HepG2 (cell line): ENCODE measurements around the gene UBE2M. TPM values are rescaled to one million over a fixed set of nuclear protein-coding genes. Genes with fewer than 3 reads are reported as not detected.
A peak's percentile ranks its signal among the peaks of the same experiment; 100 is the strongest.

Source experiments
- CREBL2 ChIP-seq: sonication (generic); formaldehyde crosslinking; IDR thresholded peaks from 2 replicates; pipeline ENCODE4 v1.8.1; 2023; ENCODE audit warnings: missing genetic modification reagents, mild to moderate bottlenecking, borderline replicate concordance
- E2F2 ChIP-seq: sonication (generic); formaldehyde crosslinking; IDR thresholded peaks from 2 replicates; pipeline ENCODE4 v1.4.0; 2020; ENCODE audit warnings: missing genetic modification reagents, borderline replicate concordance
- FLYWCH1 ChIP-seq: sonication (generic); formaldehyde crosslinking; IDR thresholded peaks from 2 replicates; pipeline ENCODE4 v1.8.1; 2023; ENCODE audit warnings: mild to moderate bottlenecking, missing genetic modification reagents
- FOSL2 ChIP-seq: sonication (generic); formaldehyde crosslinking; IDR thresholded peaks from 2 replicates; pipeline ENCODE4 v1.4.0; 2020; ENCODE audit warnings: missing genetic modification reagents
- GABPB1 ChIP-seq: IDR thresholded peaks from 2 replicates; pipeline ENCODE4 v1.6.1; 2016; ENCODE audit warnings: mild to moderate bottlenecking, missing genetic modification reagents, moderate library complexity, missing compliant biosample characterization
- GFI1 ChIP-seq: sonication (generic); formaldehyde crosslinking; IDR thresholded peaks from 2 replicates; pipeline ENCODE4 v1.5.0; 2020; ENCODE audit warnings: missing genetic modification reagents, mild to moderate bottlenecking, borderline replicate concordance
- HOXA7 ChIP-seq: sonication (generic); formaldehyde crosslinking; IDR thresholded peaks from 2 replicates; pipeline ENCODE4 v1.8.1; 2022; ENCODE audit warnings: mild to moderate bottlenecking, missing genetic modification reagents, moderate library complexity
- NCOA5 ChIP-seq: sonication (generic); formaldehyde crosslinking; IDR thresholded peaks from 2 replicates; pipeline ENCODE4 v1.4.0; 2020; ENCODE audit warnings: missing genetic modification reagents
- NFYB ChIP-seq: sonication (generic); formaldehyde crosslinking; IDR thresholded peaks from 2 replicates; pipeline ENCODE4 v1.4.0; 2020; ENCODE audit warnings: missing genetic modification reagents
- RFXAP ChIP-seq: sonication (generic); formaldehyde crosslinking; IDR thresholded peaks from 2 replicates; pipeline ENCODE4 v1.4.0; 2020; ENCODE audit warnings: missing genetic modification reagents, borderline replicate concordance
- SRF ChIP-seq: IDR thresholded peaks from 2 replicates; pipeline ENCODE4 v1.6.1; 2011; ENCODE audit warnings: mild to moderate bottlenecking, low read depth, low read length, moderate library complexity
- SRSF9 ChIP-seq: fragments of 200-400 bp; formaldehyde crosslinking; IDR thresholded peaks from 2 replicates; pipeline ENCODE4 v1.6.1; 2018; ENCODE audit warnings: borderline replicate concordance, mild to moderate bottlenecking, low read depth, low read length; ENCODE audit not compliant: insufficient read depth, poor library complexity, severe bottlenecking
- TBX2 ChIP-seq: sonication (generic); formaldehyde crosslinking; IDR thresholded peaks from 2 replicates; pipeline ENCODE4 v1.5.0; 2020; ENCODE audit warnings: missing genetic modification reagents, mild to moderate bottlenecking, borderline replicate concordance
- XRCC5 ChIP-seq: fragments of 200-400 bp; formaldehyde crosslinking; optimal IDR thresholded peaks from 2 replicates; pipeline ENCODE3; 2017; ENCODE audit warnings: mild to moderate bottlenecking, low read length
- ZBTB2 ChIP-seq: sonication (generic); formaldehyde crosslinking; IDR thresholded peaks from 2 replicates; pipeline ENCODE4 v1.8.0; 2022; ENCODE audit warnings: low read depth, missing genetic modification reagents
- ZNF232 ChIP-seq: sonication (generic); formaldehyde crosslinking; IDR thresholded peaks from 2 replicates; pipeline ENCODE4 v1.4.0; 2020; ENCODE audit warnings: missing genetic modification reagents, borderline replicate concordance
- ZNF33A ChIP-seq: sonication (generic); formaldehyde crosslinking; IDR thresholded peaks from 2 replicates; pipeline ENCODE4 v1.5.1; 2020; ENCODE audit warnings: missing genetic modification reagents, mild to moderate bottlenecking, moderate library complexity, borderline replicate concordance
- ZNF615 ChIP-seq: sonication (generic); formaldehyde crosslinking; IDR thresholded peaks from 2 replicates; pipeline ENCODE4 v1.5.0; 2020; ENCODE audit warnings: mild to moderate bottlenecking, missing genetic modification reagents, borderline replicate concordance
- ZNF678 ChIP-seq: sonication (generic); formaldehyde crosslinking; IDR thresholded peaks from 2 replicates; pipeline ENCODE4 v1.4.0; 2020; ENCODE audit warnings: mild to moderate bottlenecking, missing genetic modification reagents
- polyA plus RNA-seq, 8 experiments: library from polyadenylated mRNA; depleted of rRNA in 3 of 8; stranded (reverse) in 7 of 8; unstranded in 1 of 8; fragments of >200 nt; fragmentation: Illumina TruSeq in 4 of 8; extraction: Trizol in 4 of 8; gene quantifications; 2 replicates each; pipeline versions ENCODE4 v1.2.1 to v1.2.3, GENCODE V29; 2011 to 2016; ENCODE audit warnings: low read depth in 4 of 8, missing spikeins in 1 of 8, mixed read lengths in 1 of 8; ENCODE audit not compliant: insufficient read depth in 1 of 8
- total RNA-seq, 5 experiments: library from RNA; depleted of rRNA; stranded (reverse); fragments of >200 nt; fragmentation: Illumina TruSeq; extraction: Trizol; gene quantifications; 2 replicates each; pipeline ENCODE4 v1.2.3, GENCODE V29; 2016; ENCODE audit warnings: low read depth in 1 of 5
- TF ChIP-seq, protein P1 (sequence below): sonication (generic); formaldehyde crosslinking; conservative IDR thresholded peaks from 2 replicates; pipeline ENCODE4 v1.4.0; 2020; ENCODE audit warnings: mild to moderate bottlenecking, missing genetic modification reagents, moderate library complexity
- TF ChIP-seq, protein P2 (sequence below): sonication (generic); formaldehyde crosslinking; IDR thresholded peaks from 2 replicates; pipeline ENCODE4 v1.4.0; 2020; ENCODE audit warnings: missing genetic modification reagents

UBE2M gene
- total and polyA plus RNA-seq, 2 of the 13 experiments (the other 11 are each of a cell fraction or from before 2014, with no cell fraction given), result 36.2 to 50.3 TPM

GRCh38 chr19:58513694-58514563 lies 44.5 kb downstream of the UBE2M start (continued):
- TF ChIP-seq ZBTB2 (peak; percentile 33; the same call in 1 of the 2 replicates), E2F2 (CRISPR knock-in tag) (no peak; the same call in 1 of the 2 replicates), ZNF232 (CRISPR knock-in tag) (no peak), ZNF33A (CRISPR knock-in tag) (no peak), ZNF615 (CRISPR knock-in tag) (no peak), CREBL2 (CRISPR knock-in tag) (no peak), SRF (no peak), GFI1 (CRISPR knock-in tag) (no peak), FLYWCH1 (CRISPR knock-in tag) (no peak), RFXAP (CRISPR knock-in tag) (peak; percentile 73; the same call in 1 of the 2 replicates), GABPB1 (CRISPR knock-in tag) (peak; percentile 84), NFYB (no peak; the same call in 1 of the 2 replicates), SRSF9 (no peak), XRCC5 (peak; percentile 95), FOSL2 (CRISPR knock-in tag) (peak; percentile 17; the same call in 1 of the 2 replicates), ZNF678 (peak; percentile 49; the same call in 1 of the 2 replicates), NCOA5 (CRISPR knock-in tag) (no peak), TBX2 (0 out of 2 replicates have a peak, but pooled peaks have one; percentile 63), HOXA7 (no peak)
- TF ChIP-seq, protein P1, sequence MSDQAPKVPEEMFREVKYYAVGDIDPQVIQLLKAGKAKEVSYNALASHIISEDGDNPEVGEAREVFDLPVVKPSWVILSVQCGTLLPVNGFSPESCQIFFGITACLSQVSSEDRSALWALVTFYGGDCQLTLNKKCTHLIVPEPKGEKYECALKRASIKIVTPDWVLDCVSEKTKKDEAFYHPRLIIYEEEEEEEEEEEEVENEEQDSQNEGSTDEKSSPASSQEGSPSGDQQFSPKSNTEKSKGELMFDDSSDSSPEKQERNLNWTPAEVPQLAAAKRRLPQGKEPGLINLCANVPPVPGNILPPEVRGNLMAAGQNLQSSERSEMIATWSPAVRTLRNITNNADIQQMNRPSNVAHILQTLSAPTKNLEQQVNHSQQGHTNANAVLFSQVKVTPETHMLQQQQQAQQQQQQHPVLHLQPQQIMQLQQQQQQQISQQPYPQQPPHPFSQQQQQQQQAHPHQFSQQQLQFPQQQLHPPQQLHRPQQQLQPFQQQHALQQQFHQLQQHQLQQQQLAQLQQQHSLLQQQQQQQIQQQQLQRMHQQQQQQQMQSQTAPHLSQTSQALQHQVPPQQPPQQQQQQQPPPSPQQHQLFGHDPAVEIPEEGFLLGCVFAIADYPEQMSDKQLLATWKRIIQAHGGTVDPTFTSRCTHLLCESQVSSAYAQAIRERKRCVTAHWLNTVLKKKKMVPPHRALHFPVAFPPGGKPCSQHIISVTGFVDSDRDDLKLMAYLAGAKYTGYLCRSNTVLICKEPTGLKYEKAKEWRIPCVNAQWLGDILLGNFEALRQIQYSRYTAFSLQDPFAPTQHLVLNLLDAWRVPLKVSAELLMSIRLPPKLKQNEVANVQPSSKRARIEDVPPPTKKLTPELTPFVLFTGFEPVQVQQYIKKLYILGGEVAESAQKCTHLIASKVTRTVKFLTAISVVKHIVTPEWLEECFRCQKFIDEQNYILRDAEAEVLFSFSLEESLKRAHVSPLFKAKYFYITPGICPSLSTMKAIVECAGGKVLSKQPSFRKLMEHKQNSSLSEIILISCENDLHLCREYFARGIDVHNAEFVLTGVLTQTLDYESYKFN (CRISPR knock-in tag), result peak; percentile 64
- TF ChIP-seq, protein P2, sequence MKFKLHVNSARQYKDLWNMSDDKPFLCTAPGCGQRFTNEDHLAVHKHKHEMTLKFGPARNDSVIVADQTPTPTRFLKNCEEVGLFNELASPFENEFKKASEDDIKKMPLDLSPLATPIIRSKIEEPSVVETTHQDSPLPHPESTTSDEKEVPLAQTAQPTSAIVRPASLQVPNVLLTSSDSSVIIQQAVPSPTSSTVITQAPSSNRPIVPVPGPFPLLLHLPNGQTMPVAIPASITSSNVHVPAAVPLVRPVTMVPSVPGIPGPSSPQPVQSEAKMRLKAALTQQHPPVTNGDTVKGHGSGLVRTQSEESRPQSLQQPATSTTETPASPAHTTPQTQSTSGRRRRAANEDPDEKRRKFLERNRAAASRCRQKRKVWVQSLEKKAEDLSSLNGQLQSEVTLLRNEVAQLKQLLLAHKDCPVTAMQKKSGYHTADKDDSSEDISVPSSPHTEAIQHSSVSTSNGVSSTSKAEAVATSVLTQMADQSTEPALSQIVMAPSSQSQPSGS, result peak; percentile 32; the same call in 1 of the 2 replicates
